Measurements from ENCODE around the gene GMPR.

GMPR gene

DNA sequence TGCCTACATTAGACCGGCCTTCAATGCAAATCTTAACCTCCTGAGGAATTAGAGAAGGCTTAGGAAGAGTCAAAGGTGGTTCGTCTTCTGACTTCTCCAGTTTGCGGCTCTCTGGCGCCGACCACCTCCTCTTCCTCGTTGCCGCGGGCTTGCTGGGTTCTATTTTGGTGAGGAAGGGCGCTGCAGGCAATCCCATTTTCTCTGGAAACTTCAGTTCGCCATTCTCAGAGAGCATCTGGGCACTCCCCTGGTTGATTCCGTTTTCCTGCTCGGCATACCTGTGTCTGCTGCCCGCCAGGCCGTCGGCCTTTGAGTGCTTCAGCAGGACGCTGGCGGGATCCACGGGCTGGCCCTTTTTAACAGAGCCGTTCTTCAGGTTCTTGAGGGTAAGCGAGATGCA is 67.9 kb downstream of the GMPR start:
- DNase-seq, result no peak

DNA sequence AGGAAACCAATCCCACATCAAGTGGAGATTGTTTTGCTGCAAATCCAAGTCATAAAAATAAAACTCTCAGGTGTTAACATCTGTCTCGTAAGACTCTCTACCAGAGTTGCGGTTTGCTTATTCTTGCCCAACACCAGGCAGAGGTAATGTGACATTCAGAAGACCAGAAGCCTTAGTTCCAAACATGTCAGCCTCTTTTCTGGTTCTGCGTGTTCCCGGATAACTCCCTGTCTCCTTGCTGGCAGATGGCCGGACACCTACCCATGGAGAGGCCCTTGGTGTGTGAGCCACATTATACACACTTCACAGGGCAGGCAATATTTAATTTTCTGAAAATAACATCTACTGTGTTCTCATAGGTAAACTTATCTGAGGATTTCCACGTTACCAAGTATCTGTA is 73.4 kb downstream of the GMPR start:
- DNase-seq, result peak; percentile 59

DNA sequence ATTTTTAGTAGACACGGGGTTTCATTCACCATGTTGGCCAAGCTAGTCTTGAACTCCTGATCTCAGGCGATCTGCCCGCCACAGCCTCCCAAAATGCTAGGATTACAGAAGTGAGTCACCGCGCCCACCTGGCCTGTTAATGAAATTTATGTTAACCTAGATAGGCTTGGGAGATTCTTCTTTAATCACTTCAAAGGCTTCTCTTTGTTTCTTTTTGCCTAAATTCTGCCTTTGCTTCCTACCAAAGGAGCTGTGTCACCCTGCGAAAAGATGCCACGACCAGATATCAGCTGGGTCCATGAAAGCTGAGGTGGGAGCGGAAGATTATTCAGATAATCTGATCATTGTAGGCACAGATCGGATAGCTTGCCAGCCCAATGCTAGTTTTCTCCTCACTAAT is 75.3 kb downstream of the GMPR start:
- DNase-seq, result no peak

DNA sequence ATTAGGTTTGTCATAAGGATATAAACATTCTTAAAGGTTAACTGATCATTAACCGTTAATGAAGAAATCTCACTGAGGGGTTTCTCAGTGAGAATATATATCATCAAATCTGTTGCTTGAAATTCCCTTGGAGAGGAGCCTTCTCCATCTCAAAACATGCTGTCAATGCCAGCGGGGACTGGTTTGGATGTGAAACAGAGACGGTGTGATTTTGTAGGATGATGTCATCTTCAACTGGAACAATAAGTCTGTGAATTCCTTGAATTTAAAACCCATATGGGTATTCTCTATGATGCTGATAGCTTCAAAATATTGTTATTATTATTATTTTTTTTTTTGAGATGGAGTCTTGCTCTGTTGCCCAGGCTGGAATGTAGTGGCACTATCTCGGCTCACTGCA is 75.9 kb downstream of the GMPR start:
- DNase-seq, result no peak

DNA sequence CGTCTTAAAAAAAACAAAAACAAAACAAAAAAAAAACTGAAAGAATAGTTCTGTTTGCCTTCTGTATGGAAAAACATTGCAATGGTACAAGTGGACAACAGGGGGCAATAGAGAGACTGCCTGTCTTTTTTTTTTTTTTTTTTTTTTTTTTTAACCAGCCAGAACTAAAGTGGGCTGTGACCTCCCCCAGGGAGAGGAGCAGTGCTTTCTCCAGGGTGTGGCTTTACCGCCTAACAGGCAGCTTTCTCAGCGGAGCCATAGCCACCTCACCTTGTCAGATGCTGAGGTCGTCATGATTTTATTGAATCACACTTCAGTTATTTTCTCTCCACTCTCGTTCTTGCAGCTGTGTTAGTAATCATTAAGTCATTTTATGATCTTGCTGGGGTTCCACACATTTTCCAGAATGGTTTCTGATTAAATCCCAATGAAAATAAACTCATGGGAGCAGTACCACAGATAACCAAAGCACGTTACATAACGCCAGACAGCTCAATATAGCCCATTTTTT is 78.4 kb downstream of the GMPR start:
- peak; percentile 78 for DNase-seq

DNA sequence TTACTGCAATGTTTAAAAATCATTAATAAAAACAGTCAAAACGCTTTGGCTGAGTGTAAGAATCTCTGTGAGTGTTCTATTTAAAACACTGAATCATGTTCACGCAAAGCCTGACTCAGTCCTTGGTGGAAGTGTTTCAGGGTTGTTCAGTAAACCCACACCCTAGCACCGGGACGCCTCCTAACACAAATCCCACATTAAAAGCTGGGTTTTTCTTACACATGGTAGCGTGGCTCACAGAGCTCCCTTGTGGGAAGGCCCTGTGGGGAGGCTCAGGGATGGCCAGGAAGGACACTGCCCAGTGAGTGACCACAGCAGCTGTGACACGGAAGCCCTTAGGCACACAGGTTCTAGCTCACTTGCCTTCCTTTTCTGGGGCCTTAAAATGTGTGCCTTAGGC is 80.2 kb downstream of the GMPR start:
- DNase-seq, result no peak

DNA sequence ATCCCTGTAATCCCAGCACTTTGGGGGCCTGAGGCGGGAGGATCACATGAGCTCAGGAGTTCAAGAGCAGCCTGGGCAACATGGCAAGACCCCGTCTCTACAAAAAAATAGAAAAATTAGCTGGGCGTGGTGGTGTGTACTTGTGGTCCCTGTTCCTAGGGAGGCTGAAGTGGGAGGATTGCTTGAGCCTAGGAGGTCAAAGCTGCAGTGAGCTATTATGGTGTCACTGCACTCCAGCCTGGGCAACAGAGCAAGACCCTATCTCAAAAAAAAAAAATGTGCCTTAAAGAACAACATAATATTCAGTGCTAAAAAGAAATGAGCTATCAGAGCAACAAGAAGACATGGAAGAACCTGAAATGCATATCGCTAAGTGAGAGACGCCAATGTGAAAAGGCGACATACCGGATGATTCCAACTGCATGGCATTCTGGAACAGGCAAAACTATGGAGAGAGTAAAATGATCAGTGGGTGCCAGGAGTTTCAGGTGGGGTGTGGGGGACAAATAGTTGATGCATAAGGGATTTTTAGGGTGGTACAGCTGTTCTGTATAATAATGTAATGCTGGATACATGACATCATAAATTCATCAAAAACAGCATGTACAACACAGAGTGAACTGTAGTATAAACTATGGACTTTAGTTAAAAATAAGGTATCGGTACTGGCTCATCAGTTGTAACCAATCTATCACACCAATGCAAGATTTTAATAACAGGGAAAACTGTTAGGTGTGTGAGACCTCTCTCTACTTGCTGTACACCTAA is 80.8 kb downstream of the GMPR start:
- no peak for DNase-seq

DNA sequence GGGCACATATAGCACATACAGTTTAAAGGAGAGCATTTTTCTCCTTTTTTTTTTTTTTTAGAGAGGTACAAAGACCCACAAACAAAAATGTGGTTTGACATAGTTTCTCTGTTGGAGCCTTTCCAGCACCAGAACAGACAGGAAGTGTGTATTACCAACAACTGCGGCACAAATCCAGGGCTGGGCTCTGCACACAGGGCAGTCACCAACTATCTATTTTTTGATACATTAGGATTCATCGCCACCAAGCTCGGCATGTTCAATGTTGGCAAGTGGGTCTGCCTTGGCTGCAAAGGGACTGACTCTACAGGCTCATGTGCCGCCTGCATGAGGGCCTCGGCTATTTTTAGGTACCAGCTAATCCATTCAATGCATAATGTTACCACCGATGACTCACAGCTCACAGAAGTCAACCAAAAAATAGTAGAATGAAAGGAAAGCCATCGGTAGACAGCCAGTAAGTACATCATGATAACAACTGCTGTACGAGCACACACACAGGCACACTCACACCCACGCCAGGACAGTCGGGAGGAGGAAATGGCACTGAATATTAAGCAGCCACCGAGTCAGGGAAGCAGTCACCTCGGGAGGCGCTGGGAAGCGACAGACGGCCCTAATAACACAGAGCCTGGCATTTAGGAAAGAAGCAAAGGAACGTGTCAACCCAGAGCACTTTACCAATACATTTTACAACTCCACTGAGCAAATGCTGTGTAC is 81.6 kb downstream of the GMPR start:
- peak; percentile 90 for DNase-seq

DNA sequence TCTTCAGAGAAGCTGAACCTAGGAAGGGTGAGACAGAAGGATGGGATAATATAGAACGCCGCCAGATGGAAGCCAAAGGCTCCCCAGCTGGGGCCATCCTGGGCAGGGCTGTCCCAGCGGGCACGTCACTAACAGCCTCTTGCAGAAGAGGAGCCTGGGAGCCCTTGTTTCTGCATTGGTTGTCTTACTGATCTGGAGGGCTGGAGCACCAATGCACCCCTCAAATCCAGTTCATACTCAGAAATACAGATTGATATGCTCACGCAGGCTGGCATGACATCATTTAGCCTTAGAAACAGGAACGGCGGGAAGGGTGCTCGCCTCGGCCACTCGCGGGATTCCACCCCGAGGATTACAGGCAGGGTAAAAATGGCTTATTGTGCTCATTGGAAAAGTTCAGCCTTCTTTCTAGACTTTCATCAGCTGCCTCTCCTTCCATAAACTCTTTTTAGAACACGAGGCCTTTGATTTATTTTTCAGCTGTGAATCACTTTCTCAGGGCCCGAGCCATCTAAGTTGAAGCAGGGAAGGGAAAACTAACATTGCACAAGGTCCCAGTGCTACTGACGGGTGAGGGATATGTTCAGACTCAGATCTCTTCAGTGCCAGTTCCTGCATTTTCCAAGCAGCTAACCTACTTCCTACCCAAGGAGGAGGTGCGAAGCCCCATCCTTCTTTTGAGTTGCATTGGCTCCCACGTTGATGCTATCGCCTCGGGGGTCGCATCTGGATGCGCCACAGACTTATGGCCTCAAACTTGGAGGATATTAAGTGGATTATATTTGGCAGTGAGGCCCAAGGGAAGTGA is 82.3 kb downstream of the GMPR start:
- peak; percentile 91 for DNase-seq

DNA sequence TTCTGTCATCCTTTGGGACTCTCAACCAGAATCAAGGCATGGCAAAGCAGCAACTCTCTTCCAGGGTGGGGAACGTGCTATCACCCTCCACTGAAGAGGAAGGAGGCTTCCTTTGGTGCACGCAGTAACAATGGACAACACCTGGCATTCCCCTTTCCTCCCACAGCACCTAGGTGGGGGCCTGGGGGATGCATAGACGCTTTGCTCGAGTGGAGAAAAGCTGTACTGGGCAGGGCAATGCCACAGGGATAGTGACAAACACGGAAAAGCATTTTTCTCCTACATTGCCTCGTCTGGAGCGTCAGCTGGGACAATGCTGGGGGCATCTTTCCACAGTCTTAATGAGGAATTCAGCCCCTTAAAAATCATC is 82.9 kb downstream of the GMPR start:
- no peak for DNase-seq

DNA sequence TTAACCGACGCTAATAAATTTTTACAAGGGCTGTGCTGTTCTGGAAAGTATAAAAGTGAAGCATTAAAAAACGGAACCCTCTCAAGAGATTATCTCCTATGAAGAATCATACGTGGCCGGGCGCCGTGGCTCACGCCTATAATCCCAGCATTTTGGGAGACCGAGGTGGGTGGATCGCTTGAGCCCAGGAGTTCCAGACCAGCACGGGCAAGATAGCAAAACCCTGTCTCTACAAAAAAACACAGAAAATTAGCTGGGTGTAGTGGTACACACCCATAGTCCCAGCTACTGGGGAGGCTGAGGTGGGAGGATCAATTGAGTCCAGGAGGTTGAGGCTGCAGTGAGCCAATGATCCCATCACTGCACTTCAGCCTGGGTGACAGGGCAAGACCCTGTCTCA is 83.4 kb downstream of the GMPR start:
- DNase-seq, result no peak

DNA sequence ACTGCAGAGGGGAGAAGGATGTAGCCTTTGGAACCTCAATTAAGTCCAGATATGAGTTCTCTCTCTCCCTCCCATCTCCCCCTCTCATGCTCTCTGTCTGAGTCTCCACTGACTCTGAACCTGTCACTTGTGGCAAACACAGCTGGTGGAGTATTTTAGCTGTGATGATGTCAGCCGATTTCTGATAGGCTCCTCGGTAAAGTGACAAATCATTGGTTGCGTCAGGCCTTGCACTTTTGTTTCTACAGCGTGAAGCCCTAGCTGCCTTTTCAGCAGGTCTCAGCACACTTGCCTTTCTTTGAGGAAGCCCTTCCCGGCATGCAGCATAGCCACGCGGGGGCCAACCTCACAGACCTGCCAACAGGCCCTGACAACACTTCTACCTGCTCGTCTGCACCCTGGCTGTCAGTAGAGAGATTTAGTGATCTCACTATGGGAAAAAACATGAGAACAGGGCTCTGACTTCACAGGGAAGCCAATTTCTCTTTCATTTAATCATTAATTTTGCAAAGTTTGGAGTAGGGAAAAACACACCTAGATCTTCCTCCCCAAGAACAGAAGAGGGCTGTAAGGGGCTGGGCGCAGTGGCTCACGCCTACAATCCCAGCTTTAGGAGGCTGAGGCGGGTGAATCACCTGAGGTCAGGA is 84.4 kb downstream of the GMPR start:
- peak; percentile 93 for DNase-seq

DNA sequence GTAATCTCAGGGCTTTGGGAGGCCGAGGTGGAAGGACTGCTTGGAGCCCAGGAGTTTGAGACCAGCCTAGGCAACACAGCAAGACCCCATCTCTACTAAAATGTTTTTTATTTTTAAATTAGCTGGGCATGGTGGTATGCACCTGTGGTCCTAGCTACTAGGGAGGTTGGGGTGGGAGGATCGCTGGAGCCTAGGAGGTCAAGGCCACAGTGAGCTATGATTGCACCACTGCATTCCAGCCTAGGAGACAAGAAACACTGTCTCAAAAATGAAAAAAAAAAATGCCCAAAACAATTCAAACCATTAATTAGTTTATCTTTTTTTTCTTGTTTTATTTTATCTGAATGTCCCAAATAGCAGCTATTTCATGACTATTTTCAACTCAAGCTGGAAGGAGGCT is 85.8 kb downstream of the GMPR start:
- DNase-seq, result no peak

DNA sequence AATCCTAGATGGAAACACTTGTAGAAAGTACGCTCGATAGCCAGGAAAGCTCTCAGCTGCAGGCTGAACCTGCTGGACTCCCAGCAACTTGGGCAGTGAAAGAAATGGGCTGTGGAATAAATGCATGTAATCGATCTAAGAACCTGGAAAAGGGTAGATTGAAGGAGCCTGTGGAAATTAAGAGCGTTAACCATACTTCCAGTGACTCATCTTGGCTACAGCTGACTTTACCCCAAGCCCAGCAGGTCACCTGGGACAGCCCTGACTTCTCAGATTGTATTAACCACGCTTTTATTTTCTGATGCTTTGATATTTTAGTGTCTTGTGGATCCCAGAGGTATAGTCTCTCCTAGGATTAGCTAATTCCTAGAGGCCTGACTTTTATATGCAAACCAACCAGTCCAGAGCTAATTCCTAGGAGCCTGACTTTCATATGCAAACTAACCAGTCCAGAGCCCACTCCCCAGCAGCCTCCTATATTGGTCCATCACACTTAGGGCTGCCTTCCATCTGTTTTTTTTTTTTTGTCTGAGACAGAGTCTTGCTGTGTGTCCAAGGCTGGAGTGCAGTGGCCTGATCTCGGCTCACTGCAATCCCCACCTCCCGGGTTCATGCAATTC is 86.3 kb downstream of the GMPR start:
- DNase-seq, result no peak

DNA sequence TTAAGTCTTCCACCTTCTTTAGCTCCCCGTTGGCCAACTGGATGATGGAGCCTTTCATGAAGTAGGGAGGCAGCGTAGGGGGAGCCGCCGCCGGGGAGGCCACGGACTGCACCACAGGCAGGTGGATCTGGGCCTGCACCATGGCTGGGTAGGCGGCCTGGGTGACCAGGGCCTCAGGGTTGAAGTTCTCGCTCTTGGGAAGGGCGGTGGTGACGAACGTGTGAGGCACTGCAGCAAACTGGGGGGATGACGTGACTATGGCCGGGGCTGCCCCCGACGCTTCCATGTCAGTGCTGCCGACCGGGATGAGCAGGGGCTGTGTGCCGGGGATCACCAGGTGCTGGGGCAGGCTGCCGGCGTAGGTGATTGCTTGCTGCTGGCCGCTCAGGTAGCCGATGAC is 88.1 kb downstream of the GMPR start:
- DNase-seq, result no peak

DNA sequence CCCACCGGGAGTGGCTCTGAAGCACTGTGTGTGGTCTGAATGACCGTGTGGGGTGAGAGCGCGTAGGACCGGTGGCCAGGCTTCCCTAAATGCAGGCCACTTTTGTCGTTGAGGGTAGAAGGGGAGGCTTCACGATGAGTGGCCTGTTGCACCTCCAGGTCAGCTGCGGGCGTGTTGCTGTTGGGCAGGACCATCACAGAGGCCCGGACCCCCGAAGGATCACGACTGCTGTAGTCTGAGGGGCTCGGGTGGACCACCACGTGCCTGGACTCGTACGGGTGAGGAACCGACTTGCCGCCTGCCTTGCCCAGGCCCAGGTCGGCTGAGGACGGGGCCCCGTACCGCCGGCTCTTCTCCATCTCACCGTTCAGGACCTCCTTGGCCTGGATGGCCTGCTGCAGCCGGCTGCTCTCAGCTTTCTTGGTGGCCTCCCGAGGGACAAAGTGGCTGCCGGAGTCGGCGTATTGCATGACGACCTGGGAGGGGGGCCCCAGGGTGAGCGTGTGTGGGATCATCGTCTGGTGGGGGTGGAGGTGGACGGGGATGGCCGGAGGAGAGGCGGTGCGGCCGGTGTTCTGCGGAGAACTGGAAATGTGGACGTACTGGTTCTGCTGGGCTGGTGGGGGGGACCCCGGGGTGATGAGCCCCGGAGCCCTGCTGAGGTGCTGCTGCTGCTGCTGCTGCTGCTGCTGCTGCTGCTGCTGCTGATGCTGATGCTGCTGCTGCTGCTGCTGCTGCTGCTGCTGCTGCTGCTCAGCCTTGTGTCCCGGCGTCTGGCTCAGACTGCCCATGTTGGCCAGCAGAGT is 88.8 kb downstream of the GMPR start:
- no peak for DNase-seq

DNA sequence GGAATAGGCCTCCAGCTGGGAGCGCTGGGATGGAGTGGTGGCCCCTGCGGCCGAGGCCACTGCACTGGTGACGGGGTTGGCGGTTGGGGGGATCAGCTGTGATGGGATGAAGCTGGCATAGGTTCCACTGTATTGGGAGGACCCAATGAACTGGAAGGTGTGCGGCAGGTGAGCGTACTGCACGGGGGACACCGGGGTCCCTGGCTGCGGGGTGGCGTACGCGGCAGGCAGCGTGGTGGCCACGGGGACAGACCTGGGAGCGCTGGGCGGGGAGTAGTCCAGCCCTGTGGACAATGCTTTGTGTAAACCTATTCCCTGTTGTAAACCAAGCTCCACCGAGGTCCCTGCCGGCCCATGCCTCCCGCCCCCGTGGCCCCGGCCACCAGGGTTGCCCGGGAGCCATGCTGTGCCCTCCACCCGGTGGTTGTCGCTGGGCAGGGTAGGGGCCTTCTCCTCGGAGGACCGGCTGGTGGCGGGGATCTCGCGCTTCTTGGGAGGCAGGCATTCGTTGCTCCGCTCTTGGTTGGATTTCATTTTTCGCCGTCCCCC is 89.5 kb downstream of the GMPR start:
- no peak for DNase-seq

DNA sequence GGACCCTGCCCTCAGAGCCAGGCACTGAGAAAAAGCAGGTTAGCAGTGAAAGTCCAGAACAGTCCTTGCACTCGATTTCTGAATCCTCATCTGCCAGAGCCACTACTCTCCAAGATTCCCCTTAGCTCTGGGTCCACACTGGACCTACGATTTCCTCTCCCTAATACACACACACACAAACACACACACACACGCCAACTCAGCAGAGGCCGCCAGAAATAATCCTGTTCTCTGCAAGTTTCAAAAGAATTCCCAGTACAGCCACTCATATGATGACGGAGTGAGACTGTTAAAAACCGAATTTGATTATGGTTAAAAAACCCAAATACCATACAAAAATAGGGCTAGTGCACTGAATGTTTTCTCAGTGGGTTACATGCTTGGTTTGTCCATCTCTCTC is 90.8 kb downstream of the GMPR start:
- no peak for DNase-seq

DNA sequence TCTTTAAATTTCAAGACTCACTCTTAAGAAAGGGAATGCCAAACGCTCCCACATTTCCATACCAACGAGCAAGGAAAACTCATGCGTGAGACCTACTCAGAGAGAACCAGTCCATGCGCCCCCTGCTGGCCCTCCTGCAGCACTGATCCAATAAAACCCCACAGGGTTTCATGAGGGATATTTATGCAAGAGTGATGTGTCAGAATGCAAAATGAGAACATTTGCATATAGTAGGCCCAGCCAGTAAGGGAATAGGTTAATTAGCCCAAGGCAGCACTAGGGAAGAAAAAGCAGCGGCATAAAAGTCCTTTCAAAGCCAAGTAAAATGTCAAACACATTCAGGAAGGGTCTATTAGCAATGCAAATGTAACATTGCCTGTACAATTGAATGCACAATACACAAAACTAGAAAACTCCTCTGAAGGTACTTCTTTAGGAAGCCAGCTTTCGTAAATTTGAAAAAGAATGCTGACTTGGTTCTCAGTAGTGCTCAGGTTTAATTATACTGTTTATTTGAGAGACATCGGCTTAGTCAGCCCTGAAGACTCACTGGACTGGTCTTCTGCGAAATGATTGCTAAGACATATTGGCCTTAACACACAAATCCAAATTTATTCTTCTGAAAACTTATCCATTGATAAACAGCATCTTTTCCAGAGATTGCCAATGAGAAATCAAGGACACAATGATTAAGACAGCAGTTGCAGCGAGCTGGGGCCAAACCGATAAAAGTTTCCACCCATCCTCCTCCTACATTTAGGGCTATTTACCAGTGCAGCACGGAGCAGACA is 93.2 kb downstream of the GMPR start:
- DNase-seq, result peak; percentile 77

DNA sequence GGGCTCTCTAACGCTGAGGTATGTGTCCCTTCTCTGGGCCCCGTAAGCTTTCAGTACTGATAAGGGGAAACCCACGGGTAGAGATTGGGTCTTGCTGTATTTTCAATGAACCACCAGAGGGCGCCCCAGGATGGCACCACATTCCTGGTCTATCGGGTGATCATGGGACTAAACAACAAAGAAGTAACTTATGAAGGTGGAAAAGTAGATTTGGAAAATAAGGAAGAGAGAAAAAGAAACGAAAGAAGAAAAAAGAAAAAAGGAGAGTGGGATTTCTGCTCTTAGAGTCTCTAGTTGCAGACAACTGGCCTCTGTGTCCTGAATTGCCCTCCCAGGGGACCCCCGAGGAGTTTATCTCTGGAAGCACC is 93.8 kb downstream of the GMPR start:
- peak; percentile 69 for DNase-seq

DNA sequence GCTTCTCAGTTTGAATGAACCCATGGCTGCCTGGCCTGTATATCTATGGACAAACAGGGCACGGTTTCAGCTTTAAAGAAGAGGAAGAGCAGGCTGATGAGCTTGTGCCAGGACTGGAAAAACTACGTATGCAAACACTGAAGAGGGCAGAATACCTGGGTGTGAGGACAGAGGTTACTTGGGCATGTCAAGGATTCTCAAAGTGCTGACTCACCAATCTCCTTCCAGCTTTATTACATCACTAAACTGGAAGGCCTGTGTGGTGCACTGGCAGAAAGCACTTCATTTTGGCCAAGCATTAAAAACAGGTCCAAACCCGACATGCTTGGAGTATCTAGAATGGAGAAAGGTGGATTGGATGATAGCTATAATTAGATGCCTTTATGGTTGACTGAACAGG is 95.2 kb downstream of the GMPR start:
- DNase-seq, result no peak
